ENCODE results near the gene SCN3A.

SCN3A gene

DNA sequence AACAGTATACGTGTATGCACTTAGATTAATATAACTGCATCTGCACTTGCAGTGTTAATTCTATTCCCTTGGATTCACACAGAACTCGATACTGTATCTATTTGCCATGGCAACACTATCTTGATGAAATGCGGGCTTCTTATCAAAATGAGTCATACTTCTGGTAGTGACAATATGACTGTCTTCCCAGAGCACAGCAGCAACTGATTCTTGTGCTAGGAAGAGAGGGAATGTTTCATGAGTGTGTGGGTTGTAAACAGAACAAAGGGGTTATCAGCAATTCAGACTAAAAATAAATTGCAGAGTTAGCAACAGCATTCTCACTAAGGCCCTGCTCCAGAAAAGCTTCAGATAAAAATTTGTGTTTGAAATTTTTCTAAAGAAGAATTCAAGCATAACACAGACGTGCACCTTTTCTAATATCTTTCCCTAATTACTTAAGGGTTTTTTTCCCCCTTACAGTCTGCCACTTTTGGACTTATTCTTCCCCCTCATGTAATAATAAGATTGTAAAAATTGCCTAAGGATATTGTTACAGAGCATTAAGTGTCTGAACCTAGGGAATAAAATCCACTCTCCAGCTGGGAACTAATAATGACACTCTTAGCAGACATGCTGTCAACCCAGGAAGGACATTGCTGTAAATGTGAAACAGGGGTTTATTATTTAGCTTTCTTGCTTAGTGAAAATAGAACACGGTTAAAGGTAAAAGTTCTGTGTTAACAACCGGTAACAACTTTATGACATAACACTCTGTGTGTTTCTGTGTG is 148.6 kb downstream of the SCN3A start:
- no peak for DNase-seq

DNA sequence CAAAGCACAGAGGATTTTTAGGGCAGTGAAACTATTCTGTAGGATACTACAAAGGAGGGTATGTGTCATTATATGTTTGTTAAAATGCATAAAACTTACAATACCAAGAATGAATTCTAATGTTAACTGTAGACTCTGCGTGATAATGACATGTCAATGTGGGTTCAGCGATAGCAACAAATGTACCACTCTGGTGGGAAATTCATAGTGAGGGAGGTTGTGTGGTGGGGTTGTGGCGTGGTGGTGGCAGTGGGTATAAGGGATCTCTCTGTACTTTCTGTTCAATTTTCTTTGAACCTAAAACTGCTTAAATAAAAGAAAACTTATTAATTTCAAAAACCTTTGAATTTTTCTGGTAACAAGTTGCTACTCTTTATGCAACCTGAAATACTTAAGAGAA is 149.2 kb downstream of the SCN3A start:
- no peak for DNase-seq

DNA sequence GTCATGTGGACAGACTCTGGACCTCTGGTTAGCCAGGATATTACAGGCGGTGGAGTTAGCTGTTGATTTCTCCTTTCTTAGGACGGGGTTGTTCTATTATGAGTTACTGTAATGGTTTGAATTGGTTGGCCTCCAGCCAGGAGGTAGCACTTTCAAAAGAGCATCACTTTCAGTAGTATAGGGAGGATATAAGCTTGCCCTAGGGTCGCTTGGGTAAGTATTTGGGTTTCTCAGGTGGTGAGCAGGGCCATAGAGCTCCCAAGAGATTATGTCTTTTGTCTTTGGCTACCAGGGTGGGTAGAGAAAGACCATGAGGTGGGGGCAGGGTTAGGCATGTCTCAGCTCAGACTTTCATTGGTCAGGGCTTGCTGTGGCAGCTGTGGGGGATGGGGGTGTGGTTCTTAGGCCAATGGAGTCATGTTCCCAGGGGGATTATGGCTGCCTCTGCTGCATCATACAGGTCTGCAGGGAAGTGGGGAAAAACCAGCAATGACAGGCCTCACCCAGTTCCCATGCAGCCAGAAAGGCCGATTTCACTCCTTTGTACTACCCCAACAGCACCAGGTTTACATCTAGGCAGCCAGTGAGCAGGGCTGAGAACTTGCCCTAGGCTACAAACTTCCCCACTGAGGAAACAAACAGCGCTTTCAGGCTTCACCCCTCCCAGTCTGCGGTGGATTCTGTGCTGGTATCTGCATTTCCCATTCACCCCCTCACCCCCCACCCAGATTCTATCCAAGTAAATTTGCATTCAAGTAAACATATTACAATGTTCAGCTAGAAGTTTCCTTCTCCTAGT is 159.1 kb downstream of the SCN3A start:
- no peak for DNase-seq

All from right kidney (tissue), 1 donor.